Astrocyte (in vitro differentiated cells and primary cell): ENCODE data around the gene FLCN. TPM values are rescaled to one million over a fixed set of nuclear protein-coding genes. Genes with fewer than 3 reads are reported as not detected.
A peak's percentile ranks its signal among the peaks of the same experiment; 100 is the strongest.

Experiments used
- DNase-seq: peaks from one replicate; pipeline ENCODE4 v3.0.0-alpha.2; 2010; ENCODE audit warnings: low read depth
- FAIRE-seq: peaks from 2 replicates; lab custom pipeline; 2011; peaks lifted over from hg19 to GRCh38; lab: Jason Lieb, UNC
- H2AFZ ChIP-seq: 2 replicates; pipeline ENCODE4 v1.6.0; 2012; ENCODE audit warnings: low read depth, low read length, inconsistent platforms
- H3K27ac ChIP-seq: 2 replicates; pipeline ENCODE4 v1.5.1; 2011; ENCODE audit warnings: low read depth, low read length, inconsistent platforms
- H3K27me3 ChIP-seq: 2 replicates; pipeline ENCODE4 v1.6.0; 2011; ENCODE audit warnings: low read length, inconsistent platforms; ENCODE audit not compliant: insufficient read depth
- H3K36me3 ChIP-seq: 2 replicates; pipeline ENCODE4 v1.5.1; 2011; ENCODE audit warnings: low read length, inconsistent platforms; ENCODE audit not compliant: insufficient read depth
- H3K4me1 ChIP-seq: 2 replicates; pipeline ENCODE4 v1.5.1; 2011; ENCODE audit warnings: low read length, inconsistent platforms; ENCODE audit not compliant: insufficient read depth
- H3K4me2 ChIP-seq: 2 replicates; pipeline ENCODE4 v1.6.0; 2012; ENCODE audit warnings: low read length, inconsistent platforms
- H3K4me3 ChIP-seq: 2 replicates; pipeline ENCODE4 v1.5.1; 2011; ENCODE audit warnings: low read depth, mild to moderate bottlenecking, low read length, inconsistent platforms; ENCODE audit not compliant: insufficient read depth
- H3K79me2 ChIP-seq: 2 replicates; pipeline ENCODE4 v1.6.0; 2012; ENCODE audit warnings: mild to moderate bottlenecking, low read length, inconsistent platforms; ENCODE audit not compliant: insufficient read depth
- H3K9ac ChIP-seq: 2 replicates; pipeline ENCODE4 v1.6.0; 2012; ENCODE audit warnings: mild to moderate bottlenecking, low read length, inconsistent platforms
- H3K9me3 ChIP-seq: 2 replicates; pipeline ENCODE4 v1.5.1; 2012; ENCODE audit warnings: low read depth, mild to moderate bottlenecking, low read length, inconsistent platforms; ENCODE audit not compliant: insufficient read depth
- H4K20me1 ChIP-seq: 2 replicates; pipeline ENCODE4 v1.6.0; 2012; ENCODE audit warnings: low read length, inconsistent platforms; ENCODE audit not compliant: insufficient read depth
- H3K27ac Mint-ChIP-seq: one replicate; pipeline ENCODE4 v1.8.0; 2021; ENCODE audit warnings: mild to moderate bottlenecking, mixed read lengths; ENCODE audit not compliant: unreplicated experiment
- H3K27me3 Mint-ChIP-seq: one replicate; pipeline ENCODE4 v1.8.0; 2021; ENCODE audit warnings: low read depth, mixed read lengths; ENCODE audit not compliant: unreplicated experiment
- H3K36me3 Mint-ChIP-seq: one replicate; pipeline ENCODE4 v1.8.0; 2021; ENCODE audit warnings: low read depth, mixed read lengths; ENCODE audit not compliant: unreplicated experiment
- H3K4me1 Mint-ChIP-seq: one replicate; pipeline ENCODE4 v1.8.0; 2021; ENCODE audit warnings: low read depth, mixed read lengths; ENCODE audit not compliant: unreplicated experiment
- H3K4me3 Mint-ChIP-seq: one replicate; pipeline ENCODE4 v1.8.0; 2021; ENCODE audit warnings: mild to moderate bottlenecking, moderate library complexity, mixed read lengths; ENCODE audit not compliant: unreplicated experiment
- H3K9me3 Mint-ChIP-seq: one replicate; pipeline ENCODE4 v1.8.0; 2021; ENCODE audit warnings: mild to moderate bottlenecking, mixed read lengths; ENCODE audit not compliant: unreplicated experiment
- EZH2 ChIP-seq: IDR thresholded peaks from 2 replicates; pipeline ENCODE4 v1.6.1; 2012; ENCODE audit warnings: mild to moderate bottlenecking, low read length, inconsistent platforms; ENCODE audit not compliant: insufficient read depth
- total RNA-seq: library from RNA; stranded (reverse); gene quantifications from 2 replicates; pipeline ENCODE4 v1.2.1, GENCODE V29; 2021
- TF ChIP-seq, protein P1 (sequence below): IDR thresholded peaks from 2 replicates; pipeline ENCODE4 v1.5.1; 2011; ENCODE audit warnings: low read depth, mild to moderate bottlenecking, inconsistent platforms, low read length, moderate library complexity; ENCODE audit not compliant: insufficient read depth

The FLCN gene
- total RNA-seq, 1 donor from 2014 or later = 40.0 TPM

DNA sequence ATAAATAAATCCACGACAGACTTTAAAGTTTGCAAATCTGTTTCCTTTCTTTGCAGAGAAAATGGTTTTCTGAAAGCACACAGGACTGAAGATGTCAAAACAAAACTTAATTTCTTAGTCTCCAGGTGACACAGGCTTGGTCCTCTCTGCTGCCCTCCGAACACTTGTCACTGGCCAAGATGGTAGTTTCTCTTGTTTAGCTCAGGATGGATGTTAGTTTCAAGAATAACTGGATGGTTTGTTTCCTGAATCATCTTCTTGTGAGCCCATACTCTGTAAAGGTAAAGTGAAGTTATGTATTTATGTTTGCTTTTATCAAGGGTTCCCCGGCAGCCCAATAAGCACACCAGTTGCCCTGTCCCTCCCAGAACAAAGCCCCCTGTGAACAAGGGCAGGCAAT lies 9.9 kb upstream of the FLCN start:
- Histone ChIP-seq H3K4me1 (no peaks in the 10 kb centered on the region), H3K9me3 (no peaks in the 10 kb centered on the region), H4K20me1 (no peaks in the 10 kb centered on the region), H3K9ac (no peak overlapping the region), H3K27me3 (no peaks in the 10 kb centered on the region), H3K79me2 (no peaks in the 10 kb centered on the region), H3K27ac (no peak overlapping the region), H2AFZ (no peak overlapping the region), H3K4me3 (no peak overlapping the region), H3K4me2 (no peak overlapping the region), H3K36me3 (peaks cover 33% of the 10 kb centered on the region)
- FAIRE-seq = no peak
- no peak overlapping the region for H3K27ac Mint-ChIP-seq
- TF ChIP-seq, protein P1, sequence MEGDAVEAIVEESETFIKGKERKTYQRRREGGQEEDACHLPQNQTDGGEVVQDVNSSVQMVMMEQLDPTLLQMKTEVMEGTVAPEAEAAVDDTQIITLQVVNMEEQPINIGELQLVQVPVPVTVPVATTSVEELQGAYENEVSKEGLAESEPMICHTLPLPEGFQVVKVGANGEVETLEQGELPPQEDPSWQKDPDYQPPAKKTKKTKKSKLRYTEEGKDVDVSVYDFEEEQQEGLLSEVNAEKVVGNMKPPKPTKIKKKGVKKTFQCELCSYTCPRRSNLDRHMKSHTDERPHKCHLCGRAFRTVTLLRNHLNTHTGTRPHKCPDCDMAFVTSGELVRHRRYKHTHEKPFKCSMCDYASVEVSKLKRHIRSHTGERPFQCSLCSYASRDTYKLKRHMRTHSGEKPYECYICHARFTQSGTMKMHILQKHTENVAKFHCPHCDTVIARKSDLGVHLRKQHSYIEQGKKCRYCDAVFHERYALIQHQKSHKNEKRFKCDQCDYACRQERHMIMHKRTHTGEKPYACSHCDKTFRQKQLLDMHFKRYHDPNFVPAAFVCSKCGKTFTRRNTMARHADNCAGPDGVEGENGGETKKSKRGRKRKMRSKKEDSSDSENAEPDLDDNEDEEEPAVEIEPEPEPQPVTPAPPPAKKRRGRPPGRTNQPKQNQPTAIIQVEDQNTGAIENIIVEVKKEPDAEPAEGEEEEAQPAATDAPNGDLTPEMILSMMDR = no peak
- no peak for TF ChIP-seq EZH2
- no peak for DNase-seq
- peaks cover 8% of the 10 kb centered on the region for H3K36me3 Mint-ChIP-seq
- H3K4me3 Mint-ChIP-seq = no peak overlapping the region
- H3K4me1 Mint-ChIP-seq = no peaks in the 10 kb centered on the region
- H3K27me3 Mint-ChIP-seq = no peaks in the 10 kb centered on the region
- H3K9me3 Mint-ChIP-seq = no peaks in the 10 kb centered on the region

DNA sequence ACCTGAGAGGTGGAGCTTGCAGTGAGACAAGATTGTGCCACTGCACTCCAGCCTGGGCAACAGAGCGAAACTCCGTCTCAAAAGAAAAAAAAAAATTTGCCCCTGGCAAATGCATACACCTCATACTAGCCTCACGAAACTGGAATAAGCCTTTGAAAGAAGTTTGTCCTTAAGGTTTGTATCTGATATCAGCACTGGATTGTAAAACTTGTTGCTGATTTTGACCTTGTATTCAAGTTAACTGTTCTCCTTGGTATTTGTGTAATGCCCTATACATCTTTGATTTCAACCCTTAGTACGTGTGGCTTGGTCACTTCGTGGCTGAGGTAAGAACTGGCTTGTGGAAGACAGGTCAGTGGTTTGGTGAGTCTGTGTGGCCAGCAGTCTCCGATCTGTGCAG lies 6.2 kb upstream of the FLCN start:
- Histone ChIP-seq H3K79me2 (no peaks in the 10 kb centered on the region), H4K20me1 (no peaks in the 10 kb centered on the region), H2AFZ (no peak overlapping the region), H3K4me2 (no peak overlapping the region), H3K9me3 (no peaks in the 10 kb centered on the region), H3K27me3 (no peaks in the 10 kb centered on the region), H3K9ac (no peak overlapping the region), H3K4me1 (peaks cover under 1% of the 10 kb centered on the region), H3K36me3 (peaks cover 24% of the 10 kb centered on the region), H3K27ac (no peak overlapping the region), H3K4me3 (no peak overlapping the region)
- Mint-ChIP-seq H3K36me3 (peaks cover 2% of the 10 kb centered on the region), H3K9me3 (no peaks in the 10 kb centered on the region), H3K4me3 (no peak overlapping the region), H3K27ac (no peak overlapping the region), H3K4me1 (no peaks in the 10 kb centered on the region), H3K27me3 (no peaks in the 10 kb centered on the region)
- DNase-seq (no peak), FAIRE-seq (no peak)
- TF ChIP-seq, protein P1 = no peak
- TF ChIP-seq EZH2 = no peak

DNA sequence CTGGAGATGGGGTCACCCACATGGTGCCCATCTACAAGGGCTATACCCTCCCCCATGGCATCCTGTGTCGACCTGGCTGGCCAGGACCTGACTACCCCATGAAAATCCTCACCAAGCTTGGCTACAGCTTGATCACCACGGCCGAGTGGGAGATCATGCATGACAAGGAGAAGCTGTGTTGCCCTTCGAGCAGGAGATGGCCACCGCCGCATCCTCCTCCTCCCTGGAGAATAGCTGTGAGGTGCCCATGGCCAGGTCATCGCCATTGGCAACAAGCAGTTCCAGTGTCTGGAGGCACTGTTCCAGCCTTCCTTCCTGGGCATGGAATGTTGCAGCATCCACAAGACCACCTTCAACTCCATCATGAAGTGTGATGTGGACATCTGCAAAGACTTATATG lies 5.3 kb upstream of the FLCN start:
- peak overlapping the region; percentile 58 for H3K27ac Mint-ChIP-seq
- peaks cover 2% of the 10 kb centered on the region for H3K36me3 Mint-ChIP-seq
- no peaks in the 10 kb centered on the region for H3K4me1 Mint-ChIP-seq
- H3K4me2 ChIP-seq = no peak overlapping the region
- no peaks in the 10 kb centered on the region for H3K79me2 ChIP-seq
- H4K20me1 ChIP-seq = no peaks in the 10 kb centered on the region
- H3K9me3 Mint-ChIP-seq = no peaks in the 10 kb centered on the region
- no peaks in the 10 kb centered on the region for H3K9me3 ChIP-seq
- FAIRE-seq (no peak), DNase-seq (no peak)
- H3K27ac ChIP-seq = no peak overlapping the region
- no peak overlapping the region for H3K4me3 Mint-ChIP-seq
- H2AFZ ChIP-seq = no peak overlapping the region
- peaks cover 16% of the 10 kb centered on the region for H3K36me3 ChIP-seq
- TF ChIP-seq EZH2 = no peak
- TF ChIP-seq, protein P1 = no peak
- peaks cover 5% of the 10 kb centered on the region for H3K4me1 ChIP-seq
- H3K9ac ChIP-seq = no peak overlapping the region
- no peak overlapping the region for H3K4me3 ChIP-seq
- no peaks in the 10 kb centered on the region for H3K27me3 ChIP-seq
- H3K27me3 Mint-ChIP-seq = no peaks in the 10 kb centered on the region
